Left lobe of liver (tissue), 2 donors: ENCODE data around the gene HMMR. TPM values are rescaled to one million over a fixed set of nuclear protein-coding genes. Genes with fewer than 3 reads are reported as not detected.
A peak's percentile ranks its signal among the peaks of the same experiment; 100 is the strongest.
"Not testable (repeated sequence)": the region's sequence is repeated elsewhere in the genome, so short reads cannot be mapped to it uniquely, and the experiment has no call there.

Experiments
- ATAC-seq: fragments of 200-7000 bp; cut with Tn5 transposase; one replicate; pipeline ENCODE4 v1.9.1; 2020; ENCODE audit warnings: mild to moderate bottlenecking, moderate library complexity
- DNase-seq: peaks from one replicate; pipeline ENCODE4 v3.0.0-alpha.2; 2020; ENCODE audit warnings: low spot score
- total RNA-seq: library from RNA; stranded (reverse); gene quantifications from one replicate; pipeline ENCODE4 v1.2.1, GENCODE V29; 2021
- donor health status: DM: no; HTN: no; CAD: no; lungs with moderate emphysema.
- donor health status: DM: no; HTN: yes; CAD: no.

Gene HMMR
- total RNA-seq, 1 donor from 2014 or later: 0.33 TPM

DNA sequence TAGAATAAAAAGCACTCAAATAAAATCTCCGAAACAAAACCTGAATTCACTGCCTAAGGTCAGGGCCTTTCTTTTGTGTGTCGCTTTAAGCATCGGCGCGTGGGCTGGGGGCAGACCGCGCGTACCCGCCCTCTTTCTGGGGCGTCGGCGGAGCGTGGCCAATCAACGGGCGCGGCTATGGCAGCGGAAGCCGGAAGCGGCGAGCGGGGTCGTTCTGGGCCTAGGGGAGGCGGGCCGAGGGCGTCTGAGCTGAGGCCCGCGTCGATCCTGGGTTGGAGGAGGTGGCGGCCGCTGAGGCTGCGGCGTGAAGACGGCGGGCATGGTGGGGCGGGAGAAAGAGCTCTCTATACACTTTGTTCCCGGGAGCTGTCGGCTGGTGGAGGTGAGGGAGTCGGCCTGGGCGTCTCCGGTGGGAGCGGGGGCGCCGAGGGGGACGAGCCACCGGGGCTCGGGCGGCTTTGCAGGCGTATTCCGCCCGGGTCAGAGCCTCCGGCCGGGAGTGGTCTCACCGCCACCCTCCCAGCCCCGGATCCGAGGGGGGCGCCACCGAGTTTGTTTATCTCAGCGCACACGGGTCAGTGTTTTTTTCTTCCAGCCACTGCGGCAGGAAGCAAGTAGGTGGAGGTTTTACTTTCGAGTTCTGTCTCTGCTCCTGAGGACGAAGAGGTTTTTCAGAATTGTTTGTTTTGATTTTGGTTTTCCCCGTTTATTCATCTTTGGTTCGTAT is 45.1 kb downstream of the HMMR start, which contains the start of gene MAT2B:
TSS of gene MAT2B (plus strand) at position 252 of the 727 bp plus-strand sequence. CDS start at position 320, 68 bp downstream.
- peak; percentile 97 for DNase-seq
- ATAC-seq: peak; percentile 86

DNA sequence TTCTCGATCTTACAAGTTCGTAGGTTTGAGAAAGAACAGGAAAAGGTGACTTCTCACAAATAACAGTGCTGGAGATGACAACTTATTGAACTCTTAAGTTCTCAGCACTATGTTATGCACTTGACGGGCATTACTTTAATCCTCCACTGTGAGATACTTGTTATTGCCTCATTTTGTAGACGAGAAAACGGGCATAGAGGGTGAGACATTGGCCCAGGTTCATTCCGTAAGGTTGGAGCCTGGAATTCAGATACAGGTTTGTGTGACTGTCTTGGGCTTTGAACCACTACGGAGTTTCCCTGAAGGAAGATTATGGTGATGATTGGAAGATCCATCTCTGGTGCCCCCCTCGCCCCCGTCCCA is 45.6 kb downstream of the HMMR start:
- ATAC-seq: no peak
- DNase-seq: no peak

DNA sequence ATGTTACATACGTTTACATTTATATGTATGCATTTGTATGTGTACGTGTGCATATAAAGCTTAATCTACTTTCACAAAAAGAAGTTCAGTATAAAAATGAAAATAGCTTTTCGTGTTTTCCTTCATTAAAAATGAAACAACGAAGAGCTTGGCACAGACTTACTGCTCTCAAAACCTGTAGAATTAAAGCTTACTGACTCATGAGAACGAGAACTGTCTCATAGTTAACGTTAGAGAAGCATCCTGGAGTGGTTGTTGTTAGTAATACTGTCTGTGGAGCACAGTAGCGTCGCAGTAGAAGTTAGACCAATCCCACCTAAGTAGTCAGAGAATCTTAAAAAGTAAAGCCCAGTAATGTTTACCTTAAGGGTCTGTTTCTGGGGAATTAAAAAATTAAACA is 46.3 kb downstream of the HMMR start:
- DNase-seq (no peak), ATAC-seq (no peak)

DNA sequence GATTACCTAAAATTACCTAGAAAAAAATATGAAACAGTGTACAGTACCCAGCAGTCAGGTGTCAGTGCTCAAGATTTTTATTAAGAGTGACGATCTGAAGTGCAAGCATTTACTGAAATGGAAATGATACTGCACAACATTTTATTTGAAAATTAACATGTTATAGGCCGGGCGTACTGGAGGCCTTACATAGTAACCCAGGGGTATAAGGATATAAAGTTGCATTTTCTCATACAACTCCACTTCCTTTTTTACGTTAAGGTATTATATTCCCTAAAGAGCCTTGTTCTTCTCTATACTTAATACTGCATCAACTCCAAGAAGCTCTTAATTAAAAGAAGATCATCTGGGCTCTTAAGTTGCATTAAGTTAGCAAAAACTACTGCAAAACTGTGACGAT is 48.3 kb downstream of the HMMR start:
- DNase-seq (no peak), ATAC-seq (no peak)

DNA sequence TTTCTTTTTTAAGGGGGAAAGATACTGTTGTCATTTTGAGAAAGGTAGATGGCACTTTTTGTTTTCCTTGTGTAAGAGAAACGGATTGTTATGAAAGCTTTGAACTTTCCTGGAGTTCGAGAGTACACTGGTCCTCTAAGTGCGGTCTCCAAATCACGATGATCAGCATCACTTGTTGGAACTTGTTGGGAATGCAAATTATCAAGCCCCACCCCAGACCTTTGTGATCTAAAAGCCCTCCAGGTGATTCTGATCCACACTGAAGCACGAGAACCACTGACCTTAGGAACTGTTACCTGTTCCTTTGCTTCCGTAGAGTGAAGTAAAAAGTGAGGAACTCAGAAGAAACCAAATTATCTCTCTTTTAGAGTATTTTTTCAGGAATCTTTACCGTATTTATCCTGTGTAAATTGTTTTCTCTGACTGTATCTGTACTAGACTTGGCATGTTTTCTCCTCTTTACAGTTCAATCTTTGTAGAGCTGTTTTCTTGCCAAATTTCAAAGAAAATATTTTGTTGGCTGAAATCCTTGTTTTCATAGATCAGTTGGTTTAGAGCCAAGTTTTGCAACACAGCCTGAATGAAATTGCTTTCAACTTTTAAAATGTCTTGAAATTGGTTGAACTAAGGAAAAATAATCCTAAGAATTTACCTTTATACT is 49.0 kb downstream of the HMMR start:
- DNase-seq (peak; percentile 63), ATAC-seq (peak; percentile 38)

DNA sequence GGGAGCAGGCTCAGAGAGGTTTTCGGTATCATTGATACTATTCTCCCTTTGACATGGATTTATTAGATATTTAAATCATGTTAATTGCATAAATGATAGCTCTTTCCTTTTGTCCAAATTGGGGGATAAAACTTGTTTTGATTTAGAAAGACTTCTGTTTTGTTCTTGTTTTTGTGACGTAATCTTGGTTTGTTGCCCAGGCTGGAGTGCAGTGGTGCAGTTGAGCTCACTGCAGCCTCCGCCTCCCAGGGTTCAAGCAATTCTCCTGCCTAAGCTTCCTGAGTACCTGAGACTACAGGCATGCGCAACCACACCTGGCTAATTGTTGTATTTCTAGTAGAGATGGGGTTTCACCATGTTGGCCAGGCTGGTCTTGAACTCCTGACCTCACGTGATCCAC is 52.1 kb downstream of the HMMR start:
- DNase-seq: no peak
- ATAC-seq: no peak

DNA sequence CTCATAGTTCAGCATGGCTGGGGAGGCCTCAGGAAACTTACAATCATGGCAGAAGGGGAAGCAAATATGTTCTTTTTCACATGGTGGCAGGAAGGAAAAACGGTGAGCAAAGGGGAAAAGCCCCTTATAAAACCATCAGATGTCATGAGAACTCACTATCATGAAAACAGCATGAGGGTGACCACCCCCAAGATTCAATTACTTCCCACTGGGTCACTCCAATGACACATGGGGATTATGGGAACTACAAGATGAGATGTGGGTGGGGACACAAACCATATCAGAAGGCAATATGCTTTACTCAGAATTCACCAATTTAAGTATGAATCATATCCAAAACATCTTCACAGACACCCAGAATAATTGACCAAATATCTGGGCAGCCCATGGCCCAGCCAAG is 64.7 kb downstream of the HMMR start:
- DNase-seq (no peak), ATAC-seq (no peak)

DNA sequence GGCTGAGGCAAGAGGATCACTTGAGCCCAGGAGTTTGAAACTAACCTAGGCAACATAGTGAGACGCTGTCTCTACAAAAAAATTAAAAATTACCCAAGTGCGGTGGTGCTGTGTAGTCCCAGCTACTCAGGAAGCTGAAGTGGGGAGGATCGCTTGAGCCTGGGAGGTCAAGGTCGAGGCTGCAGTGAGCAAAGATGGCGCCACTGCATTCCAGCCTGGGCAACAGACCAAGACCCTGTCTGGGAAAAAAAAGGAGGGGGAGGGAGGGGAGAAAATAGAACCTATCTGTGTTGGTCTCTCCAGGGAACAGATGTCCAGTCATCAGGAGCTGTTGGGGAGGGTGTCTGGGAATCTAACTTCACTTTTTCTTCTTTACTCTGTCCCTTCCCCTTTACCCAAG is 69.3 kb downstream of the HMMR start:
- DNase-seq (no peak), ATAC-seq (no peak)

DNA sequence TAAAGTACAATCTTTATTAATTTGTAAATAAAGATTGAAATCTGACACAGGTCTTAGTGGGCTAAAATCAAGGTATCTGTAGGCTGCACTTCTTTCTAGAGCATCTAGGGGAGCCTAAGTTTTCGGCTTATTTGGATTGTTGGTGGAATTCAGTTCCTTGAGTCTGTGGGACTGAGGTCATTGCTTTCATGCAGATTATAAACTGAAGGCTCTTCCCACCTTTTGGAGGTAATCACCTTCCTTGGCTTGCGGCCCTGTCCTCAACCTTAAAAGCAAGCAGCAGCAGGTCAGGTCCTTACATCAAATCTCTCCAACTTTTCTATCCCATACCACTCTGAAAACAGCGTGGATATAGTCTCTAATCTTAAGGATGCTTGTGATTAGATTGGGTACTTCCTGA is 70.8 kb downstream of the HMMR start:
- no peak for DNase-seq
- ATAC-seq: no peak

DNA sequence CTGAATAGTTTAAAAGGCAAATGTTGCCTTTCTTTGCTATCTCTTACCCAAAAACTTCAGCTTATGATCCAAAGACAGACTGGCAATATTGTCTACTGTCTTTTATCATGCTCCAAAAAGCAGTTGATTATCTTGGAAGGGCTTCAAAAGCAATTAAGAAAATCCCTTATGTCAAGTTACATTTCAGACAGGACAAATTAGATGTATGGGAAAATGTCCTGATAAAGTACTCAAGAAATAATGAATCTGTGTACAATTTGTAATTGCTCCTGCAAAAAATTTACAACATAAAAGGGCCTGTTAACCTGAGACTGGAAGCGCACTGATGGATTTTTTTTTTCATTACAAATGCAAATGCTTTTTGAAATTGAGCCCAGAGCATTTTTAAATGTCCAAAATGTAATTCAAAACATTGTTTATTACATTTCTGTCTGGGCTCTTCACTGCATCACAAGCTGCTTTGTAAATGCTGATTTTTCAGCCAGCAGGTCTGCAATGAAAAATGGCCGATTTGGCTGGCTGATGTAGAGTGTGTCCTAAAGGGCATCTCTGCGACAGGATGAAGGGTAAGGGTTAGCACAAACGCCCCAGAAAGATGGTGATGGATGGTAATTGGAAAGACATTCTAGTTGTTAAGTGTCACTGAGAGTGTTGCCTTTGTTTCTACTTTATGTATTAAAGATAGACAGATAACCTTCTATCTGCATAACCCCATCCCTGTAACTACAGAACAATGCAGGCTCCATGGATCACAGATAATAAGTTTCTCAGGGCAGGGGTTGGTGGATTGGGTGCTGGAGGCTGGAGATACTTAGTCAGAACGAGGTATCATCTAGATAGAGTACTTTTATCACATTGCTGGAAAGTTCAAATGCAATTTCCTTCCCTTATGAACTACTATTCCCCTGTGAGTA is 72.0 kb downstream of the HMMR start:
- ATAC-seq (no peak), DNase-seq (no peak)

DNA sequence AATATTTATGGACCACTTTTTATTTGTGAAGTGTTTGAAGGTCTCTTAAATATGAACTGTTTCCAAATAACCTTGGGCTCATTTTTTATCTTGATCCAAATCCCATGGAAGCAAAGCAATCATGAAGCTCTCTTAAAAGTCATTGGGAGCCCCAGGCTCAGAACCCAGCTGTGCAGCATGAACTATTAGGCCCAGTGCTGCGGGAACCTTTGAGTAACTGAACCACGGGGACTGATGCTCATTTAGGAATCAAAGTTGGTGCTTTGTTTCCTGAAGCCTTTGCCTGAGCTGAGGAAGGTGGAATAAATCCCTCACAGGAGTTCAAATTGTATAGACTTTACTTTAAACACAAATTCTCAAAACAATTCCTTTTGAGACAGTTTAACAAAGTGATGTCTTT is 72.8 kb downstream of the HMMR start:
- DNase-seq: no peak
- ATAC-seq: no peak

DNA sequence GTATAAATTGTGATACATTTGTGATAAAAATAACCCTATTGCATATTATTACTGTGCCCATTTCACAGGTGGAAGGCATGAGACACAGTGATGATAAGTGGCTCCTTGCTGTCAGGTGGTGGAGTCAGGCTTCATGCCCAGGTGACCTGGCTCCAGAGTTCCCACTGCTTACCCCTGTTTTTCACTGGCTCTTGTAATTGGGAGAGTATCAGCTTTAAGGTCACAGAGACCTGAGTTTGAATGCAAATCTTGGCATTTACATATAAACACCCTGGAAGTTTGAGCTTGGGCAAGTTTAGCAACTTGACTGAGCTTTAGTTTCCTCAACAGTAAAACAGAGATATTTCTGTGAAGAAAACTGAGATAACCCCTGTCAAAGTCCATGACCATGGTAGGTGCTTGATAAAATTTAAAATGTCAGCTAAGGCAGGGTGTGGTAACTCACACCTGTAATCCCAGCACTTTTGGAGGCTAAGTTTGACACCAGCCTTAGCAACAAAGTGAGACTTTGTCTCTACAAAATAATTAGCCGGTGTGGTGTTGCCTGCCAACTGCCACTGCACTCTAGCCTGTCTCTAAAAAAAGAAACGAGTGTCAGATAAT is 74.2 kb downstream of the HMMR start:
- no peak for DNase-seq
- ATAC-seq: no peak

DNA sequence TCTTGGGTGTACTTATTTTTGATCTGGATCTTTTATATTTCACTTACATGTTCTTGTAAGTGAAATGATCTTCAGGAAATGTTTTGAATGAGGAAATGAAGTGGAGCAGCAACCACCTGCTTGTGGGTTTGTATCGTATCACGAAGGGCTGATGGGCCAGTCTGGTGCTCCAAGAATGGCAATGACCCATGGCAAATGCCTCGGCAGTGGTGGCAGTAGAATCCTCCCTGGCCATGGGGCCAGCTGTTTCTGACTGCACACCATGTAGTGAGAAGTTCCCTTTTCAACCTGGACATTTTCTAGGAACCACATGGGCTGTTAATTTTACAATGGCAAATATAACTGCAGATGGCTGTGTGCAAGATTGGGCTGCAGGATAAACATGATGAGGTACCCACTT is 74.9 kb downstream of the HMMR start:
- no peak for DNase-seq

DNA sequence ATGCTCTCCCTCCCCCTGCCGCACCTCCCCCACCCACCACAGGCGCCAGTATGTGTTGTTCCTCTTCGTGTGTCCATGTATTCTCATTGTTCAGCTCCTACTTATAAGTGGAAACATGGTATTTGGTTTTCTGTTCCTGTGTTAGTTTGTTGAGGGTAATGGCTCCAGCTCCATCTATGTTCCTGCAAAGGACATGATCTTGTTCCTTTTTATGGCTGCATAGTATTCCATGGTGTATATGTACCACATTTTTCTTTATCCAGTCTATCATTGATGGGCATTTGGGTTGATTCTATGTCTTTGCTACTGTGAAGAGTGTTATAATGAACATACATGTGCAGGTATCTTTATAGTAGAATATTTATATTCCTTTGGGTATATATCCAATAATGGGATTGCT is 76.0 kb downstream of the HMMR start:
- not testable (repeated sequence) for ATAC-seq, DNase-seq

More for the DNA sequence above, 74.9 kb downstream of the HMMR start:
- no peak for ATAC-seq

DNA sequence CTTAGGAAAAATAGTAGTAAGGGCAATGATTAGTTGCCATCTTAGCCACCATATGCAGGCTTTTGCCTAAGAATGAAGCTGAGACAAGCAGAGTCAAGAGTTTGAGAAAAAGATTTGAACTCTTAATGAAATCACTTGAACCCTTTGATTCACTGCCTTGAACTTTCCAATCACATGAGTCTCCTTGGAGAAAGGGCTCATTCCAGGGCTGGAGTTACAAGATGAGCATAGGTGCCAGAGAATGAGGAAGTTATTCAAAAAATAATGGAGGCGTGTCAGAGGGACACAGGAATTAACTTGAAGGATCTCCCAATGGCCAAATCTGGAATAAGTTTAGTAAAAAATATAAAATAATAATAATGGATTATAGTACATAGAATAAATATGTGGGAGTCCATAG is 80.3 kb downstream of the HMMR start:
- ATAC-seq (no peak), DNase-seq (no peak)

Other genes starting within 250 kb of the HMMR start
- 89.5 TPM for gene CCNG1, start 23.0 kb upstream of the HMMR start, total RNA-seq
- 17.9 TPM for gene NUDCD2, start 530 bp upstream of the HMMR start, total RNA-seq
- gene MAT2B, start 45.0 kb downstream of the HMMR start, total RNA-seq: 22.8 TPM